DND-41 (cell line): Measurements from ENCODE around the gene SLC25A34.

Experiments
- ATAC-seq: fragments of 200-7000 bp; cut with Tn5 transposase; 3 replicates; pipeline ENCODE4 v1.9.1; 2021; ENCODE audit warnings: low read depth; ENCODE audit not compliant: insufficient read depth
- DNase-seq: peaks from one replicate; pipeline ENCODE4 v3.0.0-alpha.2; 2020
- H2AFZ ChIP-seq: 2 replicates; pipeline ENCODE4 v1.6.0; 2012; ENCODE audit warnings: low read depth, low read length
- H3K27ac ChIP-seq: 2 replicates; pipeline ENCODE4 v1.5.1; 2012; ENCODE audit warnings: low read length, inconsistent platforms
- H3K27me3 ChIP-seq: fragments of 200-600 bp; sonication (generic); 2 replicates; pipeline ENCODE4 v1.6.0; 2012; ENCODE audit warnings: low read length, mild to moderate bottlenecking, inconsistent platforms; ENCODE audit not compliant: insufficient read depth, poor library complexity
- H3K36me3 ChIP-seq: 2 replicates; pipeline ENCODE4 v1.5.1; 2012; ENCODE audit warnings: low read length, inconsistent platforms; ENCODE audit not compliant: insufficient read depth
- H3K4me1 ChIP-seq: 2 replicates; pipeline ENCODE4 v1.5.1; 2012; ENCODE audit warnings: mild to moderate bottlenecking, low read length; ENCODE audit not compliant: insufficient read depth
- H3K4me2 ChIP-seq: 2 replicates; pipeline ENCODE4 v1.6.0; 2012; ENCODE audit warnings: mild to moderate bottlenecking, moderate library complexity, low read length, inconsistent platforms; ENCODE audit not compliant: insufficient read depth
- H3K4me3 ChIP-seq, 2 experiments: fragments of 200-600 bp in 1 of 2; shearing (Covaris generic) in 1 of 2; 2 replicates each; pipeline ENCODE4 v1.5.1; 2012 to 2016; ENCODE audit warnings: inconsistent platforms in 2 of 2, low read length in 2 of 2, mild to moderate bottlenecking in 2 of 2, low read depth in 1 of 2, moderate library complexity in 1 of 2
- H3K79me2 ChIP-seq: 2 replicates; pipeline ENCODE4 v1.6.0; 2012; ENCODE audit warnings: low read length, inconsistent platforms; ENCODE audit not compliant: insufficient read depth
- H3K9ac ChIP-seq: 2 replicates; pipeline ENCODE4 v1.6.0; 2012; ENCODE audit warnings: low read depth, mild to moderate bottlenecking, inconsistent platforms, low read length, moderate library complexity
- H3K9me3 ChIP-seq: 2 replicates; pipeline ENCODE4 v1.5.1; 2012; ENCODE audit warnings: low read length, moderate library complexity, mild to moderate bottlenecking, inconsistent platforms; ENCODE audit not compliant: insufficient read depth, severe bottlenecking
- H4K20me1 ChIP-seq: 2 replicates; pipeline ENCODE4 v1.6.0; 2012; ENCODE audit warnings: low read length; ENCODE audit not compliant: insufficient read depth
- CTCF ChIP-seq: IDR thresholded peaks from 2 replicates; pipeline ENCODE4 v1.5.1; 2012; ENCODE audit warnings: borderline replicate concordance, low read length, moderate library complexity, mild to moderate bottlenecking; ENCODE audit not compliant: poor library complexity, severe bottlenecking; ENCODE audit errors: extremely low read depth
- EZH2 ChIP-seq: IDR thresholded peaks from 3 replicates; pipeline ENCODE4 v1.6.1; 2012; ENCODE audit warnings: borderline replicate concordance, low read depth, mild to moderate bottlenecking, moderate library complexity, low read length, inconsistent platforms; ENCODE audit not compliant: severe bottlenecking

The SLC25A34 gene

DNA sequence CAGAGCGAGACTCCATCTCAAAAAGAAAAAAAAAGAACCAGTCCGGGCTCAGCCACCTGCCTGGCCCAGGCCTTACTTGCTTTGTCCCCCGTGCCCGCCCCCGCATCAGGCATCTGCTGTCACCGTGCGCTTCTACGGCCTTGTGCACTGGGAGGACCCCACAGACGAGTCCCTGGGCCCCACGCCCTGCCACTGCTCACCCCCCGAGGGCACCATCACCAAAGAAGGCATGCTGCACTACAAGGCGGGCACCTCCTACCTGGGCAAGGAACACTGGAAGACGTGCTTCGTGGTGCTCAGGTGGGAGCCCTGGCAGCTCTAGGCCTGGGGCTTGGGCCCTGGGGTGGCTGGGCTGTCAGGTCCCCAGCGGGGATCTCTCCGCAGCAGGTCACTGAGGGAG lies 5.6 kb upstream of the SLC25A34 start:
- Histone ChIP-seq H3K27ac (no peak overlapping the region), H3K36me3 (peaks cover 93% of the 10 kb centered on the region), H2AFZ (no peak overlapping the region), H3K4me2 (no peak overlapping the region), H4K20me1 (peaks cover 3% of the 10 kb centered on the region; the same call in 1 of the 2 replicates), H3K4me3 (no peak overlapping the region), H3K79me2 (no peaks in the 10 kb centered on the region), H3K27me3 (no peaks in the 10 kb centered on the region), H3K9ac (no peak overlapping the region), H3K4me1 (no peaks in the 10 kb centered on the region), H3K9me3 (no peaks in the 10 kb centered on the region)
- DNase-seq, result no peak
- no peak for TF ChIP-seq CTCF
- no peak for TF ChIP-seq EZH2
- ATAC-seq, result no peak

GRCh38 chr1:15730936-15731335 lies 5.1 kb upstream of the SLC25A34 start:
- Histone ChIP-seq H3K79me2 (no peaks in the 10 kb centered on the region), H4K20me1 (peaks cover 3% of the 10 kb centered on the region; the same call in 1 of the 2 replicates), H3K36me3 (peaks cover 88% of the 10 kb centered on the region), H3K27me3 (no peaks in the 10 kb centered on the region), H3K9me3 (no peaks in the 10 kb centered on the region), H3K4me3 (no peak overlapping the region), H3K4me1 (no peaks in the 10 kb centered on the region), H3K27ac (no peak overlapping the region), H3K4me2 (no peak overlapping the region), H3K9ac (no peak overlapping the region), H2AFZ (no peak overlapping the region)
- no peak for TF ChIP-seq CTCF
- no peak for TF ChIP-seq EZH2
- ATAC-seq (no peak), DNase-seq (no peak)

DNA sequence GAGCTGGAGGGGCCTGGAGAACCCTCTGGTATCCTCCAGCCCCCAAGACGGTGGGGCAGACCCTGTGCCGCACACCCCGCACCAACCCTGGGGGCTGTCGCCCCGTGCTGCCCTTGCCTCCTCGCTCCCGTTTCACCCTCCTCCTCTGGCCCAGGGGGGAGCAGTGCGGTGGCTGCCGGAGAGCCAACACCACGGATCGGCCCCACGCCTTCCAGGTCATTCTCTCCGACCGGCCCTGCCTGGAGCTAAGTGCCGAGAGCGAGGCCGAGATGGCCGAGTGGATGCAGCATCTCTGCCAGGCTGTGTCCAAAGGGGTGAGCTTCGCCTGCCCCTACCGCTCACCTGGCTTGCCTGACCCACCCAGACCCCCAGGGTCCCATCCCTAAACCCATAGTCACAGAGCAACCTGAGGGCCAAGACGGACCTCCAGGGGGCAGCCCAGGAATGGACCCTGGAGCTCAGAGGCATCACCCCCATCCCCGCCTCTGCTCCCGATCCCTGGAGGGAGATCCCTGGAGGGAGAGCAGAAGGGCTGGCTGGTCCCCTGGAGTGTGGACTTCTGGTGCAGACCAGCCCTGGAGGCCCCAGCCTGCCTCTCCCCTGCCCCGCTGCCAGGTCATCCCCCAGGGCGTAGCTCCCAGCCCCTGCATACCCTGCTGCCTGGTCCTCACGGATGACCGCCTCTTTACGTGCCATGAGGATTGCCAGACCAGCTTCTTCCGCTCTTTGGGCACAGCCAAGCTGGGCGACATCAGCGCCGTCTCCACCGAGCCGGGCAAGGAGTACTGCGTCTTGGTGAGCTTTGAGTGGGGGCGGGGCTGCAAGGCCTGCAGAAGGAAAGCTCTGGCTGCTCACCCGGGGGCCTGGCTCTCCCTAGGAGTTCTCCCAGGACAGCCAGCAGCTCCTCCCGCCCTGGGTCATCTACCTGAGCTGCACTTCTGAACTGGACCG lies 4.0 kb upstream of the SLC25A34 start:
- Histone ChIP-seq H3K36me3 (peaks cover 77% of the 10 kb centered on the region), H3K27me3 (no peaks in the 10 kb centered on the region), H3K4me2 (no peak overlapping the region), H3K27ac (no peak overlapping the region), H4K20me1 (peaks cover 3% of the 10 kb centered on the region; the same call in 1 of the 2 replicates), H2AFZ (no peak overlapping the region), H3K9ac (no peak overlapping the region), H3K79me2 (no peaks in the 10 kb centered on the region), H3K9me3 (no peaks in the 10 kb centered on the region), H3K4me3 (no peak overlapping the region), H3K4me1 (no peaks in the 10 kb centered on the region)
- ATAC-seq (no peak), DNase-seq (no peak)
- TF ChIP-seq EZH2 (no peak), CTCF (no peak)
